ENCODE data around the gene TIMM50. TPM values are rescaled to one million over a fixed set of nuclear protein-coding genes. Genes with fewer than 3 reads are reported as not detected.

TIMM50 gene
- total RNA-seq, 1 donor from 2014 or later, result 56.0 TPM

DNA sequence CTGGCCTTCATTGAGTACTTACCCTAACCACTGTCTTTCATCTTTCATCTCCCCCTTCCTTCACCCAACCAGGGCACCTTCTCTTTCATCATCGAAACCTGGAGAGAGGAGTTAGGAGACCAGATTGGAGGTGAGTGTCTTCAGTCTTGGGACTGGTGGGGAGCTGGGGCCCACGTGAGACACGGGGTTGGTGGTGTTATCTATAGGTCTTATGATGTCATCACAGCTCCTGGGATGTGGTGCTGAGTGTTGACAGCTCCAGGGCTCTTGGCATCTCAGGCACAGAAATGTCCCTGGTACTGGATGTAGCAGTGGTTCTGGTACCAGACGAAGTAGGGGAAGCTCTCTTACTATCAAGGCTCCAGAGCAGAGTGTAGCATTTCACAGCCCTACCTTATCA is 19.9 kb downstream of the TIMM50 start:
- TF ChIP-seq, protein P1, sequence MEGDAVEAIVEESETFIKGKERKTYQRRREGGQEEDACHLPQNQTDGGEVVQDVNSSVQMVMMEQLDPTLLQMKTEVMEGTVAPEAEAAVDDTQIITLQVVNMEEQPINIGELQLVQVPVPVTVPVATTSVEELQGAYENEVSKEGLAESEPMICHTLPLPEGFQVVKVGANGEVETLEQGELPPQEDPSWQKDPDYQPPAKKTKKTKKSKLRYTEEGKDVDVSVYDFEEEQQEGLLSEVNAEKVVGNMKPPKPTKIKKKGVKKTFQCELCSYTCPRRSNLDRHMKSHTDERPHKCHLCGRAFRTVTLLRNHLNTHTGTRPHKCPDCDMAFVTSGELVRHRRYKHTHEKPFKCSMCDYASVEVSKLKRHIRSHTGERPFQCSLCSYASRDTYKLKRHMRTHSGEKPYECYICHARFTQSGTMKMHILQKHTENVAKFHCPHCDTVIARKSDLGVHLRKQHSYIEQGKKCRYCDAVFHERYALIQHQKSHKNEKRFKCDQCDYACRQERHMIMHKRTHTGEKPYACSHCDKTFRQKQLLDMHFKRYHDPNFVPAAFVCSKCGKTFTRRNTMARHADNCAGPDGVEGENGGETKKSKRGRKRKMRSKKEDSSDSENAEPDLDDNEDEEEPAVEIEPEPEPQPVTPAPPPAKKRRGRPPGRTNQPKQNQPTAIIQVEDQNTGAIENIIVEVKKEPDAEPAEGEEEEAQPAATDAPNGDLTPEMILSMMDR (IDR thresholded peaks at IDR 0.05), result no peak
- DNase-seq (ENCODE audit: extremely low spot score, unreplicated experiment), result no peak
- peaks cover 24% of the 10 kb centered on the region for H3K4me1 Mint-ChIP-seq (ENCODE audit: unreplicated experiment)
- no peaks in the 10 kb centered on the region for H3K9me3 Mint-ChIP-seq (ENCODE audit: unreplicated experiment)
- no peaks in the 10 kb centered on the region for H3K36me3 Mint-ChIP-seq (ENCODE audit: unreplicated experiment)
- peaks cover 49% of the 10 kb centered on the region for H3K27me3 Mint-ChIP-seq (ENCODE audit: unreplicated experiment)
- no peak overlapping the region for H3K27ac Mint-ChIP-seq (ENCODE audit: unreplicated experiment)
- H3K4me3 Mint-ChIP-seq (ENCODE audit: unreplicated experiment), result no peak overlapping the region

DNA sequence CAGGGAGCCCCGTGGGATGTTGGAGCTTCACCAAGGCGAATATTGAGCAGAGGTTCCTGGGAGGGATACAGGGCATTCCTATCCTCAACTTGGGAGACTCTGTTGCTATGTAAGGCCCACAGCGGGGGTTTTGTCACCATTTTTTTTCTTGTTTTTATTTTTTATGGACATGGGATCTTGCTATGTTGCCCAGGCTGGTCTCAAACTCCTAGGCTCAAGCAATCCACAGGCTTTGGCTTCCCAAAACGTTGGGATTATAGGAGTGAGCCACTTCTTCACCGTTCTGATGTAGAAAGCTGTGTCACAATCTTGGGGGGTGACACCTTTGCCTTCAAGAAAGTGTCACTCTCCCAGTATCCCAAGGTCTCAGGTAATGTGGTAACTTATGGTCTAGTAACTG is 20.7 kb downstream of the TIMM50 start:
- no peak overlapping the region for H3K27ac Mint-ChIP-seq (ENCODE audit: unreplicated experiment)
- TF ChIP-seq, protein P1 (IDR thresholded peaks at IDR 0.05), result no peak
- H3K4me1 Mint-ChIP-seq (ENCODE audit: unreplicated experiment), result peaks cover 25% of the 10 kb centered on the region
- H3K36me3 Mint-ChIP-seq (ENCODE audit: unreplicated experiment), result no peaks in the 10 kb centered on the region
- no peak for DNase-seq (ENCODE audit: extremely low spot score, unreplicated experiment)
- H3K27me3 Mint-ChIP-seq (ENCODE audit: unreplicated experiment), result peaks cover 46% of the 10 kb centered on the region
- no peak overlapping the region for H3K4me3 Mint-ChIP-seq (ENCODE audit: unreplicated experiment)
- no peaks in the 10 kb centered on the region for H3K9me3 Mint-ChIP-seq (ENCODE audit: unreplicated experiment)

DNA sequence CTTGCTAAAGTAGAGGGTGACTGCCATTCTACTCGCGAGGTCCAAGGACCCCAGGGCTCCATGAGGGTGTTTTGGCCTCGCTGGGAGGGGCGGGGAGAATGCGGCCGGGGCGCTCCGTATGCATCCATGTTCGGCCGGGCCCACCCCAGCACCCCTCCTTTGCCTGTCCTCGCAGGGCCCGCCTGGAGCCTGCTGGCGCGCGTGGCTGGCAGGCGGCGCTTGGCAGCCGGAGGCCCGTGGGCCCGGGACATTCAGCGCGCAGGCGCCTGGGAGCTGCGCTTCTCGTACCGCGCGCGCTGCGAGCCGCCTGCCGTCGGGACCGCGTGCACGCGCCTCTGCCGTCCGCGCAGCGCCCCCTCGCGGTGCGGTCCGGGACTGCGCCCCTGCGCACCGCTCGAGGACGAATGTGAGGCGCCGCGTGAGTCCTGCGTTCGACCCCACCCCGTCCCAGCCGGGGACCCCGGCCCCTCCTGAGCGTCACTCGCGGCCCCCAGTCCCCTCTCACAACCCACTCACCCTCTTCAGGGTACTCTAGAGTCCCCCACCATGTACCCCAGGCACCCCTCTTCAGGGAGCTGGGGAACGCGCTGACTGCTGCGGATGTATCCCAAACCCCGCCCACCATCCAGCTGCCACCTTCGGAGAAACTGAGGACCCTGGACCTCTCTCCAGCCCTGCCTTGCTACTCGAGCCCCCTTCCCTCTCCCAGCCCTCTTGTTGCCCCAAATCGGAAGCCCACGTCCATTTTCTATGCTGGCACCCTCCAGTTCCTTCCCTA is 22.2 kb downstream of the TIMM50 start:
- H3K27ac Mint-ChIP-seq (ENCODE audit: unreplicated experiment), result no peak overlapping the region
- peaks cover 27% of the 10 kb centered on the region for H3K4me1 Mint-ChIP-seq (ENCODE audit: unreplicated experiment)
- no peaks in the 10 kb centered on the region for H3K36me3 Mint-ChIP-seq (ENCODE audit: unreplicated experiment)
- peaks cover 48% of the 10 kb centered on the region for H3K27me3 Mint-ChIP-seq (ENCODE audit: unreplicated experiment)
- TF ChIP-seq, protein P1 (IDR thresholded peaks at IDR 0.05), result peak; percentile 86
- H3K4me3 Mint-ChIP-seq (ENCODE audit: unreplicated experiment), result no peak overlapping the region
- DNase-seq (ENCODE audit: extremely low spot score, unreplicated experiment), result no peak
- no peaks in the 10 kb centered on the region for H3K9me3 Mint-ChIP-seq (ENCODE audit: unreplicated experiment)

DNA sequence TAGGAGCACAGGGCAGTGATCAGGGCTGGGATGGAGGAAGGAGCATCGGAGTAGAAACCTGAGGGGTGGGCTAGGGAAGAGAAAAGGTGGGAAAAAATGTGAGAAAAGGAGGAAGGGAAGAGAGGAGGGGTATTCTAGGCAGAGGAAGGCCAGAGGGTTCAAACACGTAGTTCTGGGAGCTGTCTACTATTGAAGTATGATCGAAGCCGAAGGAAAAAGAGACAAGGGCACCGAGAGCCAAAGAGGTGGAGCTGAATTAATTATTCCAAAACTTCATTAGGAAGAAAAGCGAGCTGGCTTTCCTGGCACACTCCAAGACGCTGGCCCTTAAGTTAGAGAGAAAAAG is 25.9 kb downstream of the TIMM50 start:
- peak overlapping the region; percentile 34 for H3K4me3 Mint-ChIP-seq (ENCODE audit: unreplicated experiment)
- H3K36me3 Mint-ChIP-seq (ENCODE audit: unreplicated experiment), result no peaks in the 10 kb centered on the region
- H3K4me1 Mint-ChIP-seq (ENCODE audit: unreplicated experiment), result peaks cover 15% of the 10 kb centered on the region
- H3K27ac Mint-ChIP-seq (ENCODE audit: unreplicated experiment), result no peak overlapping the region
- TF ChIP-seq, protein P1 (IDR thresholded peaks at IDR 0.05), result no peak
- DNase-seq (ENCODE audit: extremely low spot score, unreplicated experiment), result no peak
- H3K27me3 Mint-ChIP-seq (ENCODE audit: unreplicated experiment), result peaks cover 35% of the 10 kb centered on the region
- no peaks in the 10 kb centered on the region for H3K9me3 Mint-ChIP-seq (ENCODE audit: unreplicated experiment)

DNA sequence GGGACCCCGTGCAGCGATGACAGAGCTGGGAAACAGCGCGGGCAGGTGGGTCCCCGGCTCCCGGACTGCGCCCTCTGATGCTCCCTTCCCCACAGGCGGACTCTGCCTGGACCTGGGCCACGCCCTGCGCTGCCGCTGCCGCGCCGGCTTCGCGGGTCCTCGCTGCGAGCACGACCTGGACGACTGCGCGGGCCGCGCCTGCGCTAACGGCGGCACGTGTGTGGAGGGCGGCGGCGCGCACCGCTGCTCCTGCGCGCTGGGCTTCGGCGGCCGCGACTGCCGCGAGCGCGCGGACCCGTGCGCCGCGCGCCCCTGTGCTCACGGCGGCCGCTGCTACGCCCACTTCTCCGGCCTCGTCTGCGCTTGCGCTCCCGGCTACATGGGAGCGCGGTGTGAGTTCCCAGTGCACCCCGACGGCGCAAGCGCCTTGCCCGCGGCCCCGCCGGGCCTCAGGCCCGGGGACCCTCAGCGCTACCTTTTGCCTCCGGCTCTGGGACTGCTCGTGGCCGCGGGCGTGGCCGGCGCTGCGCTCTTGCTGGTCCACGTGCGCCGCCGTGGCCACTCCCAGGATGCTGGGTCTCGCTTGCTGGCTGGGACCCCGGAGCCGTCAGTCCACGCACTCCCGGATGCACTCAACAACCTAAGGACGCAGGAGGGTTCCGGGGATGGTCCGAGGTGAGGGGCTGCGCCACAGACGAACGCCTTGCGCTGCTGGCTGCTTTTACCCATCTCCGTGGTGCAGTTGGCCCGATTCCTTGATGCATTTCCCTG is 26.5 kb downstream of the TIMM50 start:
- H3K4me3 Mint-ChIP-seq (ENCODE audit: unreplicated experiment), result peak overlapping the region; percentile 75
- H3K27ac Mint-ChIP-seq (ENCODE audit: unreplicated experiment), result no peak overlapping the region
- H3K36me3 Mint-ChIP-seq (ENCODE audit: unreplicated experiment), result no peaks in the 10 kb centered on the region
- no peak for DNase-seq (ENCODE audit: extremely low spot score, unreplicated experiment)
- H3K9me3 Mint-ChIP-seq (ENCODE audit: unreplicated experiment), result no peaks in the 10 kb centered on the region
- TF ChIP-seq, protein P1 (IDR thresholded peaks at IDR 0.05), result no peak
- peaks cover 15% of the 10 kb centered on the region for H3K4me1 Mint-ChIP-seq (ENCODE audit: unreplicated experiment)
- H3K27me3 Mint-ChIP-seq (ENCODE audit: unreplicated experiment), result peaks cover 35% of the 10 kb centered on the region

Data from osteocyte (in vitro differentiated cells).